ENCODE data around the gene THUMPD1. TPM values are rescaled to one million over a fixed set of nuclear protein-coding genes. Genes with fewer than 3 reads are reported as not detected.
A peak's percentile ranks its signal among the peaks of the same experiment; 100 is the strongest.

Gene THUMPD1
- total RNA-seq, 1 donor from 2014 or later = 39.0 TPM

DNA sequence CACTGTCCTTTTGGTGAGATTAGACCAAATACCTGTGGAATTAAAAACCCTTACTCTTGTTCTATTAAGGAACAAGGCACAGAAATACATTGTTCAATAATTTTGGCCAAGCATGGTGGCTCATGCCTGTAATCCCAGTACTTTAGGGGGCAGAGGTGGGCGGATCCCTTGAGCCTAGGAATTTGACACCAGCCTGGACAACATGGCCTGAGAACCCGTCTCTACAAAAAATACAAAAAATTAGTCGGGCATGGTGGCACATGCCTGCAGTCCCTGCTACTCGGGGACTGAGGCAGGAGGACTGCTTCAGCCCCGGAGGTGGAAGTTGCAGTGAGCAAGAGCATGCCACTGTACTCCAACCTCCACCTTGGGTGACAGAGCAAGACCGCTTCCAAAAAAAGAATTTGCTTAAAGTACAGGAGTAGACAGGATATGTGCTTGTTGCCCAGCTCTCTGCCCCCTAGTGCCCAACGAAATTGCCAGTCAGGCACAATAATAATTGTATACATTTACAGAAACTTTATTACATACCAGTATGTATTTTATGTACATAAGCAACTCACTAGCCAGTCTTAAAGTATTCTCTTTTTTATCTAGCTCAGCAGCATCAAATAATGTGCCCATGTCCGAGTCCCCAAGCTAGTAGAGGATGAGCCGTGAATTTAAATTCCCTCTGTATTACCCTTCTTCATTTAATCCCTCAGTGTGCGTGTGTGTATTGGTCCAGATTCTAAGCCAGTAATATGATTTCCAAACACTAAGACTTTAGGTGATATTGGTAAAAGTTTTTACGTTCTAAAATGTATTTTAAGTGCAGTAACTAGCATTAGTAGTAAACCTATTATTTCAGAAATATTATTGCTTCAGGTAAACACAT lies 1.4 kb downstream of the THUMPD1 start:
- H3K9me3 Mint-ChIP-seq = no peaks in the 10 kb centered on the region
- H3K4me1 Mint-ChIP-seq (ENCODE audit: unreplicated experiment) = peaks cover 19% of the 10 kb centered on the region
- no peaks in the 10 kb centered on the region for H3K27me3 Mint-ChIP-seq
- H3K4me3 Mint-ChIP-seq = peak overlapping the region; percentile 97
- no peak for DNase-seq (ENCODE audit: extremely low spot score, unreplicated experiment)
- H3K36me3 Mint-ChIP-seq = peaks cover 11% of the 10 kb centered on the region
- TF ChIP-seq, protein P1, sequence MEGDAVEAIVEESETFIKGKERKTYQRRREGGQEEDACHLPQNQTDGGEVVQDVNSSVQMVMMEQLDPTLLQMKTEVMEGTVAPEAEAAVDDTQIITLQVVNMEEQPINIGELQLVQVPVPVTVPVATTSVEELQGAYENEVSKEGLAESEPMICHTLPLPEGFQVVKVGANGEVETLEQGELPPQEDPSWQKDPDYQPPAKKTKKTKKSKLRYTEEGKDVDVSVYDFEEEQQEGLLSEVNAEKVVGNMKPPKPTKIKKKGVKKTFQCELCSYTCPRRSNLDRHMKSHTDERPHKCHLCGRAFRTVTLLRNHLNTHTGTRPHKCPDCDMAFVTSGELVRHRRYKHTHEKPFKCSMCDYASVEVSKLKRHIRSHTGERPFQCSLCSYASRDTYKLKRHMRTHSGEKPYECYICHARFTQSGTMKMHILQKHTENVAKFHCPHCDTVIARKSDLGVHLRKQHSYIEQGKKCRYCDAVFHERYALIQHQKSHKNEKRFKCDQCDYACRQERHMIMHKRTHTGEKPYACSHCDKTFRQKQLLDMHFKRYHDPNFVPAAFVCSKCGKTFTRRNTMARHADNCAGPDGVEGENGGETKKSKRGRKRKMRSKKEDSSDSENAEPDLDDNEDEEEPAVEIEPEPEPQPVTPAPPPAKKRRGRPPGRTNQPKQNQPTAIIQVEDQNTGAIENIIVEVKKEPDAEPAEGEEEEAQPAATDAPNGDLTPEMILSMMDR (conservative IDR thresholded peaks at IDR 0.05) = peak; percentile 54
- H3K27ac Mint-ChIP-seq = peak overlapping the region; percentile 98

GRCh38 chr16:20735490-20735889 lies 6.1 kb downstream of the THUMPD1 start:
- H3K27ac Mint-ChIP-seq = peak overlapping the region; percentile 6
- H3K27me3 Mint-ChIP-seq = no peaks in the 10 kb centered on the region
- peaks cover 15% of the 10 kb centered on the region for H3K36me3 Mint-ChIP-seq
- TF ChIP-seq, protein P1 (conservative IDR thresholded peaks at IDR 0.05) = no peak
- H3K9me3 Mint-ChIP-seq = no peaks in the 10 kb centered on the region
- no peak overlapping the region for H3K4me3 Mint-ChIP-seq
- no peak for DNase-seq (ENCODE audit: extremely low spot score, unreplicated experiment)
- peaks cover 8% of the 10 kb centered on the region for H3K4me1 Mint-ChIP-seq (ENCODE audit: unreplicated experiment)

GRCh38 chr16:20734782-20735181 lies 6.8 kb downstream of the THUMPD1 start:
- no peak overlapping the region for H3K4me3 Mint-ChIP-seq
- H3K27me3 Mint-ChIP-seq = no peaks in the 10 kb centered on the region
- TF ChIP-seq, protein P1 (conservative IDR thresholded peaks at IDR 0.05) = no peak
- no peak overlapping the region for H3K27ac Mint-ChIP-seq
- no peak for DNase-seq (ENCODE audit: extremely low spot score, unreplicated experiment)
- H3K4me1 Mint-ChIP-seq (ENCODE audit: unreplicated experiment) = peaks cover 4% of the 10 kb centered on the region
- H3K9me3 Mint-ChIP-seq = no peaks in the 10 kb centered on the region
- peaks cover 15% of the 10 kb centered on the region for H3K36me3 Mint-ChIP-seq

DNA sequence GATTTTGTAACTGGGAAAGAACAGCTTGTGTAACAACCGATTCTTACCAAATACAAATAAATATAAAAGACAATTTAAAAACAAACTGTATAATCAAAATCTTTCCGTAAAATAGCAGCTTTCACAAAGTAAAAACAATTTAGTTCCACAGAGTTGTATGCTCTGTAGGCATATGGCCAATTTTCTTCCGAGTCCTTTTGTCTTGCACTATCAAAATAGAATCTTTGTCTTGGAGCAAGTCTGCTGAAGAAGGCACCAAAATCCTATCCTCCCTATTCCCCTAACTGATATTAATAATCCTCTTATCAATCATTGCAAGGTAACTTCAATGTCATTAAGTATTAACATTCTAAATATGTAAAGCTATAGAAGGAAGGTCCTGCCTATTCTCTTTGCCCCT lies 7.6 kb downstream of the THUMPD1 start:
- H3K36me3 Mint-ChIP-seq = peaks cover 15% of the 10 kb centered on the region
- TF ChIP-seq, protein P1 (conservative IDR thresholded peaks at IDR 0.05) = no peak
- no peak for DNase-seq (ENCODE audit: extremely low spot score, unreplicated experiment)
- peaks cover 4% of the 10 kb centered on the region for H3K4me1 Mint-ChIP-seq (ENCODE audit: unreplicated experiment)
- H3K27ac Mint-ChIP-seq = peak overlapping the region; percentile 8
- H3K27me3 Mint-ChIP-seq = no peaks in the 10 kb centered on the region
- no peaks in the 10 kb centered on the region for H3K9me3 Mint-ChIP-seq
- H3K4me3 Mint-ChIP-seq = no peak overlapping the region

DNA sequence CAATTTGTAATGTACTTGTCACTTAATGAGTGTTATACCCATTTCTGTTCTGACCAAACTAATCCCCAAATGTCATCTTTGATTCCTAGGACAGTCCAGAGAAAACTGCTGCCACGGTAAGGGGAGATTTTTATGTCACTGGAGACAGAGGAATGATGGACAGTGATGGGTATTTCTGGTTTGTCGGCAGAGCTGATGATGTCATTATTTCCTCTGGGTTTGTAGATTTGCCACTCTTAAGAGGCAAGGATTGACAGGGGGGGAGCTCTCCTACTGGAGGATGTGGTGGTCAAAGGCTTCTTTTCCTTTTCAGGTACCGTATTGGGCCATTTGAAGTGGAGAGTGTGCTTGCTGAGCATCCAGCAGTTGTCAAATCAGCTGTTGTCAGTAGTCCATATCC lies 12.5 kb downstream of the THUMPD1 start:
- Mint-ChIP-seq H3K27ac (no peak overlapping the region), H3K4me1 (ENCODE audit: unreplicated experiment) (no peaks in the 10 kb centered on the region), H3K27me3 (no peaks in the 10 kb centered on the region), H3K36me3 (peaks cover 3% of the 10 kb centered on the region), H3K4me3 (no peak overlapping the region), H3K9me3 (no peaks in the 10 kb centered on the region)
- DNase-seq (ENCODE audit: extremely low spot score, unreplicated experiment) = no peak
- TF ChIP-seq, protein P1 (conservative IDR thresholded peaks at IDR 0.05) = no peak

All from type B pancreatic cell (in vitro differentiated cells).